HFFc6 (cell line): Measurements from ENCODE around the gene PKP2. TPM values are rescaled to one million over a fixed set of nuclear protein-coding genes. Genes with fewer than 3 reads are reported as not detected.

ENCODE experiments used
- DNase-seq: peaks from one replicate; pipeline ENCODE4 v3.0.0-alpha.2; 2018
- H3K27ac Mint-ChIP-seq: 2 replicates; pipeline ENCODE4 v1.8.0; 2020; ENCODE audit warnings: mild to moderate bottlenecking, mixed read lengths
- H3K27me3 Mint-ChIP-seq: 2 replicates; pipeline ENCODE4 v1.8.0; 2021; ENCODE audit warnings: mild to moderate bottlenecking, moderate library complexity, mixed read lengths; ENCODE audit not compliant: insufficient read depth
- H3K36me3 Mint-ChIP-seq: 2 replicates; pipeline ENCODE4 v1.8.0; 2021; ENCODE audit warnings: low read depth, mixed read lengths
- H3K4me1 Mint-ChIP-seq: 2 replicates; pipeline ENCODE4 v1.8.0; 2020; ENCODE audit warnings: low read depth, mixed read lengths
- H3K4me3 Mint-ChIP-seq: 2 replicates; pipeline ENCODE4 v1.8.0; 2020; ENCODE audit warnings: mild to moderate bottlenecking, moderate library complexity, mixed read lengths
- H3K9me3 Mint-ChIP-seq: 2 replicates; pipeline ENCODE4 v1.8.0; 2020; ENCODE audit warnings: mild to moderate bottlenecking, mixed read lengths
- total RNA-seq, 6 experiments: library from RNA; stranded (reverse); fragmentation: NEBNext Ultra II Directional; extraction: Animal tissue kit (Norgen Biotek cat#: 25700); gene quantifications; 2 replicates in 1 of 6; 3 replicates in 5 of 6; pipeline ENCODE4 v1.2.3, GENCODE V29; 2021
- TF ChIP-seq, protein P1 (sequence below): fragments of 200-600 bp; sonication (generic); IDR thresholded peaks from 2 replicates; pipeline ENCODE4 v1.5.0; 2021; ENCODE audit warnings: antibody characterized with exemption, mild to moderate bottlenecking

Gene PKP2
- total RNA-seq, 6 experiments from 2014 or later = 0.17 TPM; not detected in 5

DNA sequence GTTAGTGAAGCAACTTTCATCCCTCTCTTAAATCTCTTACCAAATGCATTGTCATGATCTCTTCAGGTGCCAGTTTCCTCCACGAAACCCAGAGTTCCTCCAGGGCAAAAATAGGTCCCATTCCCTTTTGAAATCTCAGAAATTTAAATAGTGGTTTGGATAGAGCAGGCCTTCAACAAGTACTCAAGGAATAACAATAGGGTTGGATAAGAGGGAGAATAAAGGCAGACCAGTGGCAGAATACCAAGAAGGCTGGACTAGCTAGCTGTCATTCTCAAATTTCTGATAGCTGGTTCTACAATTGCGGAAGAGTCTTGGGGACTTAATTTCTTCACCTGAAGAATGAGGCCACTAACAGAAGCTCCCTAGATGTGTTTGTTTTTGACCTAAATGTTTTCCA, 62.5 kb downstream of the PKP2 start:
- H3K36me3 Mint-ChIP-seq = no peaks in the 10 kb centered on the region
- TF ChIP-seq, protein P1, sequence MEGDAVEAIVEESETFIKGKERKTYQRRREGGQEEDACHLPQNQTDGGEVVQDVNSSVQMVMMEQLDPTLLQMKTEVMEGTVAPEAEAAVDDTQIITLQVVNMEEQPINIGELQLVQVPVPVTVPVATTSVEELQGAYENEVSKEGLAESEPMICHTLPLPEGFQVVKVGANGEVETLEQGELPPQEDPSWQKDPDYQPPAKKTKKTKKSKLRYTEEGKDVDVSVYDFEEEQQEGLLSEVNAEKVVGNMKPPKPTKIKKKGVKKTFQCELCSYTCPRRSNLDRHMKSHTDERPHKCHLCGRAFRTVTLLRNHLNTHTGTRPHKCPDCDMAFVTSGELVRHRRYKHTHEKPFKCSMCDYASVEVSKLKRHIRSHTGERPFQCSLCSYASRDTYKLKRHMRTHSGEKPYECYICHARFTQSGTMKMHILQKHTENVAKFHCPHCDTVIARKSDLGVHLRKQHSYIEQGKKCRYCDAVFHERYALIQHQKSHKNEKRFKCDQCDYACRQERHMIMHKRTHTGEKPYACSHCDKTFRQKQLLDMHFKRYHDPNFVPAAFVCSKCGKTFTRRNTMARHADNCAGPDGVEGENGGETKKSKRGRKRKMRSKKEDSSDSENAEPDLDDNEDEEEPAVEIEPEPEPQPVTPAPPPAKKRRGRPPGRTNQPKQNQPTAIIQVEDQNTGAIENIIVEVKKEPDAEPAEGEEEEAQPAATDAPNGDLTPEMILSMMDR = no peak
- H3K27ac Mint-ChIP-seq = no peak overlapping the region
- DNase-seq = no peak
- H3K27me3 Mint-ChIP-seq = no peaks in the 10 kb centered on the region
- H3K4me3 Mint-ChIP-seq = no peak overlapping the region
- no peaks in the 10 kb centered on the region for H3K4me1 Mint-ChIP-seq
- no peaks in the 10 kb centered on the region; the same call in 1 of the 2 replicates for H3K9me3 Mint-ChIP-seq

GRCh38 chr12:32828552-32828951, 68.0 kb downstream of the PKP2 start:
- no peaks in the 10 kb centered on the region; the same call in 1 of the 2 replicates for H3K27me3 Mint-ChIP-seq
- no peak overlapping the region for H3K27ac Mint-ChIP-seq
- H3K4me3 Mint-ChIP-seq = no peak overlapping the region
- no peak for DNase-seq
- TF ChIP-seq, protein P1 = no peak
- no peaks in the 10 kb centered on the region for H3K4me1 Mint-ChIP-seq
- H3K9me3 Mint-ChIP-seq = no peaks in the 10 kb centered on the region; the same call in 1 of the 2 replicates
- no peaks in the 10 kb centered on the region for H3K36me3 Mint-ChIP-seq

DNA sequence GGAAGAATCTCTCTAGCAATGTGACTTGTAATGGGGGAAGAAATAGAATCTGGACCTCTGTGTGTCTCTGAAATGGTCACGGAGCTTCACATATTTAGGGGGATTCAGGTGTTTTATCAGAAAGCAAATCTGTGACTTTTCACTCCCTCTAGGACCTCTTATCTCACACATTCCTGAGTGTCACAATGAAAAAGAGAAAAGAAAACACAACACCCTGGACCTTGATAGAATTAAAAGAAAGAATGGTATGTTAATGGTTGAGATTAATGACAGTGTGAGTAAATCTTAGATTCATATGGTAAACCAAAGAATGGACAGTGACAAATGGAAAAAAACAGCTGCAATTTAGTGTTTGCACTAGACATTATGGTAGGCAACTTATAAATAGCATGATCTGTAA, 68.5 kb downstream of the PKP2 start:
- no peaks in the 10 kb centered on the region; the same call in 1 of the 2 replicates for H3K27me3 Mint-ChIP-seq
- no peak overlapping the region for H3K27ac Mint-ChIP-seq
- no peaks in the 10 kb centered on the region for H3K4me1 Mint-ChIP-seq
- no peak for DNase-seq
- no peaks in the 10 kb centered on the region; the same call in 1 of the 2 replicates for H3K9me3 Mint-ChIP-seq
- TF ChIP-seq, protein P1 = no peak
- no peaks in the 10 kb centered on the region for H3K36me3 Mint-ChIP-seq
- H3K4me3 Mint-ChIP-seq = no peak overlapping the region

- TF ChIP-seq, protein P1 = no peak
- H3K4me3 Mint-ChIP-seq = no peak overlapping the region
- H3K36me3 Mint-ChIP-seq = no peaks in the 10 kb centered on the region
- H3K27me3 Mint-ChIP-seq = no peaks in the 10 kb centered on the region; the same call in none of the 2 replicates
- H3K9me3 Mint-ChIP-seq = no peaks in the 10 kb centered on the region; the same call in 1 of the 2 replicates
- no peak overlapping the region for H3K27ac Mint-ChIP-seq
- no peak for DNase-seq
- H3K4me1 Mint-ChIP-seq = no peaks in the 10 kb centered on the region
Observed at GRCh38 chr12:32826807-32827412, 69.7 kb downstream of the PKP2 start.

DNA sequence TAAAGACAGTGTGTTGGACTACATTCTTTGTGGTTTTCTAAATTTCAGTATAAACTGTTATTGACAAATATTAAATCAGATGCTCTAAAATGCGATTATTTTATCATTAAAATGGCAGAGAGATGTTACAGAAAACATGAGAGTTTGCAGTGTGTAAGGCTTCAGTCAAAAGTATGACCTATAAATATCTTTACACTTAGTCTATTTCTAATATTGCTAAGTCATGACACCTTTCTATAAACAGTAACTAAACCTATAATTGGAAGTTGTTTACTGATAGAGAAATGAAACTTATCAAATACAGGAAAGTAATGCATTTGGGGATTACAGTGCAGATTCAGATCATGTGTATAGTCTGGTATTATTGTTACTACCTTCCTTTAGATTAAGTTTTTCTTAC, 72.0 kb downstream of the PKP2 start:
- Mint-ChIP-seq H3K27me3 (no peaks in the 10 kb centered on the region; the same call in none of the 2 replicates), H3K27ac (no peak overlapping the region), H3K4me1 (no peaks in the 10 kb centered on the region), H3K36me3 (no peaks in the 10 kb centered on the region), H3K4me3 (no peak overlapping the region), H3K9me3 (no peaks in the 10 kb centered on the region; the same call in 1 of the 2 replicates)
- no peak for DNase-seq
- TF ChIP-seq, protein P1 = no peak
